ENCODE data around the gene TMEM243.

DNA sequence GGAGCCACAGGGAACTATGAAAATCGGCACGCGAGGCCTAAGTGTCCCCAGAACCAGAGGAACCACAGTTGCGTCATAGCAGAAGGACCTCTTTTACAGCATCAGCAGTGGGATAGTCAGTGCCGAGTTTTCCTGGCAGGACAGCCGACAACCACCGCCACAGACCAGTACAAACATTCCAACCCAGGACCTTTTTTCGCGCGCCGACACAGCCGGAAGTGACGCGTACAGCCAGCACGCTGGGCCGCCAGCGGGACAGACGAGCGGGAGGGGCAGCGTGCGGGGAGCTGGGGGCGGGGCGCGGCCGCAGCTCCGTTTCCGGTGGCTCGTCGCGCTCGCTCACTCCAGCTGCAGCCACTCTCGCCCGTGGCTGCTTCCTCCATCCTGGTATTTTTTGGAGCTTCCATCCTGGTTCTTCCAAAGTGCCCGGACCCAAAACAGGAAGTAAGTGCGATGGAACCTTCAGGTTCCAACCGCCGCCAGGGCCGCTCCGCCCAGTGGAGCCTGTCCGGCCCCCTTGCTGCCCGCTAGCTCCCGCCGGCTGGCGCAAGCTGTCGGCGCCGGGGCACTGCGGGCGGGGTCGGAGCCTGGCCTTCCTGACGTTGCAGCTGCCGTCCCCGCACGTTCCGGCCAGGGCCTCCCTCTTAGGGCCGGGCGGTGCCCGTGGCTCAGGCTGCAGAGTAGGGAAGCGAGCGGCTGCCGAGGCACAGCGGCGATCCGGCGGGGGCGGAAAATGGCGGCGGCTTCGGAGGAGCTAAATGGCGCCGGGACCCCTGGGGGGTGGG, 67.2 kb downstream of the TMEM243 start, which contains the start of gene DMTF1:
- TF ChIP-seq, protein P1, sequence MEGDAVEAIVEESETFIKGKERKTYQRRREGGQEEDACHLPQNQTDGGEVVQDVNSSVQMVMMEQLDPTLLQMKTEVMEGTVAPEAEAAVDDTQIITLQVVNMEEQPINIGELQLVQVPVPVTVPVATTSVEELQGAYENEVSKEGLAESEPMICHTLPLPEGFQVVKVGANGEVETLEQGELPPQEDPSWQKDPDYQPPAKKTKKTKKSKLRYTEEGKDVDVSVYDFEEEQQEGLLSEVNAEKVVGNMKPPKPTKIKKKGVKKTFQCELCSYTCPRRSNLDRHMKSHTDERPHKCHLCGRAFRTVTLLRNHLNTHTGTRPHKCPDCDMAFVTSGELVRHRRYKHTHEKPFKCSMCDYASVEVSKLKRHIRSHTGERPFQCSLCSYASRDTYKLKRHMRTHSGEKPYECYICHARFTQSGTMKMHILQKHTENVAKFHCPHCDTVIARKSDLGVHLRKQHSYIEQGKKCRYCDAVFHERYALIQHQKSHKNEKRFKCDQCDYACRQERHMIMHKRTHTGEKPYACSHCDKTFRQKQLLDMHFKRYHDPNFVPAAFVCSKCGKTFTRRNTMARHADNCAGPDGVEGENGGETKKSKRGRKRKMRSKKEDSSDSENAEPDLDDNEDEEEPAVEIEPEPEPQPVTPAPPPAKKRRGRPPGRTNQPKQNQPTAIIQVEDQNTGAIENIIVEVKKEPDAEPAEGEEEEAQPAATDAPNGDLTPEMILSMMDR (IDR thresholded peaks at IDR 0.05; ENCODE audit: low read length) = no peak
- no peak for TF ChIP-seq EZH2phosphoT487 (IDR thresholded peaks at IDR 0.05; ENCODE audit: low read length)
